H1 (cell line): ENCODE data around the gene EFCAB6.

ENCODE experiments used
- ASH2L ChIP-seq: fragments of 200-600, 300-600 bp; sonication (generic); IDR thresholded peaks from one replicate; pipeline ENCODE4 v1.7.1; 2017; ENCODE audit warnings: low read length
- BACH1 ChIP-seq: IDR thresholded peaks from 2 replicates; pipeline ENCODE4 v1.6.1; 2012; ENCODE audit warnings: low read length, improper control_type of control experiment
- EGR1 ChIP-seq: IDR thresholded peaks from 2 replicates; pipeline ENCODE4 v1.6.1; 2011; ENCODE audit warnings: low read depth, low read length, borderline replicate concordance
- EP300 ChIP-seq, 2 experiments: IDR thresholded peaks; 1 replicate in 1 of 2; 2 replicates in 1 of 2; pipeline ENCODE4 v1.6.1; 2011 to 2012; ENCODE audit warnings: low read depth in 2 of 2, low read length in 2 of 2, mild to moderate bottlenecking in 2 of 2, borderline replicate concordance in 1 of 2, inconsistent platforms in 1 of 2, moderate library complexity in 1 of 2
- JUND ChIP-seq: IDR thresholded peaks from 2 replicates; pipeline ENCODE4 v1.6.1; 2011; ENCODE audit warnings: mild to moderate bottlenecking, improper control_type of control experiment, low read length
- RAD21 ChIP-seq, 2 experiments: IDR thresholded peaks in 1 of 2; conservative IDR thresholded peaks in 1 of 2; 2 replicates each; pipeline ENCODE4 v1.6.1; 2011; ENCODE audit warnings: low read depth in 2 of 2, low read length in 2 of 2, improper control_type of control experiment in 1 of 2, inconsistent platforms in 1 of 2, mild to moderate bottlenecking in 1 of 2, moderate library complexity in 1 of 2
- RFX5 ChIP-seq: IDR thresholded peaks from 2 replicates; pipeline ENCODE4 v1.6.1; 2011; ENCODE audit warnings: low read depth, low read length, improper control_type of control experiment, borderline replicate concordance
- SP4 ChIP-seq: IDR thresholded peaks from 2 replicates; pipeline ENCODE4 v1.6.1; 2012; ENCODE audit warnings: low read length, inconsistent platforms
- TF ChIP-seq, protein P1 (sequence below), 3 experiments: IDR thresholded peaks; 1 replicate in 2 of 3; 2 replicates in 1 of 3; pipeline versions ENCODE4 v1.5.1 to v1.6.1; 2011; ENCODE audit warnings: low read length in 3 of 3, mild to moderate bottlenecking in 3 of 3, inconsistent platforms in 2 of 3, low read depth in 1 of 3, moderate library complexity in 1 of 3; ENCODE audit not compliant: insufficient read depth in 1 of 3; ENCODE audit errors: control extremely low read depth in 1 of 3
- TF ChIP-seq, protein P2 (sequence below): IDR thresholded peaks from 2 replicates; pipeline ENCODE4 v1.6.1; 2012; ENCODE audit warnings: low read length, inconsistent platforms
- TF ChIP-seq, protein P3 (sequence below): IDR thresholded peaks from 2 replicates; pipeline ENCODE4 v1.6.1; 2011; ENCODE audit warnings: low read length, improper control_type of control experiment

DNA sequence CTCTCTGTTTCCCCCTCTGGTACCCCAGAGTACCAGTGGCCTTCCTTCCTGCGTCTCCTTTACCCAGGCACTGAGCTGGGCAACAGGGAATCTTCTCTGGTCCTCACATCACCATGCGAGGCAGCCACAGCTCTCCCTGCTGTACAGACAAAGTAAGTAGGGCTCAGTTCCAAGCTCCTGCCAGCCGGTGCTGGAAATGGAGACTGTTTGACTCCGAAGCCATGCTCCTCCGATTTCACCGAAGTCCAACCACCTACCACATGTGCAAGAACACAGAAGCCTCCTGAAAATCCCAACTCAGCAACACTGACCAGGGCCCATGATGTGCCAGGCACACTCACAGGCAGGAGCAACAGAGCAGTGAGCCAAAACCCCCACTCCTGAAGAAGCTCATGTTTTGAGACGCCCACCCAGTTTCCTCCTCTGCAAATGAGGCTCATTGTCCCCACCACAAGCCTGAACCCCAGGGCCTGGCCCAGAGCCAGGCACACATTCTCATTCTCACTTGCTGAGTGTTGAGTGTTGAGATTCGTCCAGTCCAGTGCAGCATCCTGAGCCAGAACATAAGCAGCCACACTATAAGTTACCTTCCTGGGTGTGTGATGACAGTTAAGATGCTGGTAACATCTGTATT lies 244.3 kb downstream of the EFCAB6 start:
- TF ChIP-seq, protein P1, sequence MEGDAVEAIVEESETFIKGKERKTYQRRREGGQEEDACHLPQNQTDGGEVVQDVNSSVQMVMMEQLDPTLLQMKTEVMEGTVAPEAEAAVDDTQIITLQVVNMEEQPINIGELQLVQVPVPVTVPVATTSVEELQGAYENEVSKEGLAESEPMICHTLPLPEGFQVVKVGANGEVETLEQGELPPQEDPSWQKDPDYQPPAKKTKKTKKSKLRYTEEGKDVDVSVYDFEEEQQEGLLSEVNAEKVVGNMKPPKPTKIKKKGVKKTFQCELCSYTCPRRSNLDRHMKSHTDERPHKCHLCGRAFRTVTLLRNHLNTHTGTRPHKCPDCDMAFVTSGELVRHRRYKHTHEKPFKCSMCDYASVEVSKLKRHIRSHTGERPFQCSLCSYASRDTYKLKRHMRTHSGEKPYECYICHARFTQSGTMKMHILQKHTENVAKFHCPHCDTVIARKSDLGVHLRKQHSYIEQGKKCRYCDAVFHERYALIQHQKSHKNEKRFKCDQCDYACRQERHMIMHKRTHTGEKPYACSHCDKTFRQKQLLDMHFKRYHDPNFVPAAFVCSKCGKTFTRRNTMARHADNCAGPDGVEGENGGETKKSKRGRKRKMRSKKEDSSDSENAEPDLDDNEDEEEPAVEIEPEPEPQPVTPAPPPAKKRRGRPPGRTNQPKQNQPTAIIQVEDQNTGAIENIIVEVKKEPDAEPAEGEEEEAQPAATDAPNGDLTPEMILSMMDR (IDR thresholded peaks at IDR 0.05; ENCODE audit: control extremely low read depth in 1 of 3, insufficient read depth in 1 of 3, low read depth in 1 of 3, low read length in 3 of 3) = no peak
- TF ChIP-seq EP300 (IDR thresholded peaks at IDR 0.05; ENCODE audit: borderline replicate concordance in 1 of 2, low read depth in 2 of 2, low read length in 2 of 2) = no peak
- TF ChIP-seq, protein P2, sequence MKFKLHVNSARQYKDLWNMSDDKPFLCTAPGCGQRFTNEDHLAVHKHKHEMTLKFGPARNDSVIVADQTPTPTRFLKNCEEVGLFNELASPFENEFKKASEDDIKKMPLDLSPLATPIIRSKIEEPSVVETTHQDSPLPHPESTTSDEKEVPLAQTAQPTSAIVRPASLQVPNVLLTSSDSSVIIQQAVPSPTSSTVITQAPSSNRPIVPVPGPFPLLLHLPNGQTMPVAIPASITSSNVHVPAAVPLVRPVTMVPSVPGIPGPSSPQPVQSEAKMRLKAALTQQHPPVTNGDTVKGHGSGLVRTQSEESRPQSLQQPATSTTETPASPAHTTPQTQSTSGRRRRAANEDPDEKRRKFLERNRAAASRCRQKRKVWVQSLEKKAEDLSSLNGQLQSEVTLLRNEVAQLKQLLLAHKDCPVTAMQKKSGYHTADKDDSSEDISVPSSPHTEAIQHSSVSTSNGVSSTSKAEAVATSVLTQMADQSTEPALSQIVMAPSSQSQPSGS = no peak
- no peak for TF ChIP-seq JUND
- TF ChIP-seq RFX5 = no peak
- TF ChIP-seq, protein P3, sequence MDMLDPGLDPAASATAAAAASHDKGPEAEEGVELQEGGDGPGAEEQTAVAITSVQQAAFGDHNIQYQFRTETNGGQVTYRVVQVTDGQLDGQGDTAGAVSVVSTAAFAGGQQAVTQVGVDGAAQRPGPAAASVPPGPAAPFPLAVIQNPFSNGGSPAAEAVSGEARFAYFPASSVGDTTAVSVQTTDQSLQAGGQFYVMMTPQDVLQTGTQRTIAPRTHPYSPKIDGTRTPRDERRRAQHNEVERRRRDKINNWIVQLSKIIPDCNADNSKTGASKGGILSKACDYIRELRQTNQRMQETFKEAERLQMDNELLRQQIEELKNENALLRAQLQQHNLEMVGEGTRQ = no peak
- TF ChIP-seq ASH2L = no peak
- no peak for TF ChIP-seq RAD21 (IDR thresholded peaks at IDR 0.05 in 1 of 2, conservative IDR thresholded peaks at IDR 0.05 in 1 of 2; ENCODE audit: low read depth in 2 of 2, low read length in 2 of 2)
- no peak for TF ChIP-seq SP4
- no peak for TF ChIP-seq EGR1
- no peak for TF ChIP-seq BACH1
